HG02571 (cell line): ENCODE results near the gene EXD1.
A peak's percentile ranks its signal among the peaks of the same experiment; 100 is the strongest.

Experiments
- ATAC-seq: cut with Tn5 transposase; IDR thresholded peaks from one replicate; pipeline ENCODE4 v1.9.1; 2021; ENCODE audit warnings: mild to moderate bottlenecking, moderate library complexity; ENCODE audit not compliant: unreplicated experiment

Gene EXD1

GRCh38 chr15:41231422-41232226 is 1.1 kb upstream of the EXD1 start:
- ATAC-seq, result peak; percentile 39

- ATAC-seq, result no peak
Measured at GRCh38 chr15:41230345-41230649, 260 bp downstream of the EXD1 start.

GRCh38 chr15:41219381-41219780 is 11.2 kb downstream of the EXD1 start:
- ATAC-seq, result no peak

GRCh38 chr15:41218851-41219250 is 11.7 kb downstream of the EXD1 start:
- ATAC-seq, result no peak

GRCh38 chr15:41215708-41216107 is 14.8 kb downstream of the EXD1 start:
- ATAC-seq, result no peak

GRCh38 chr15:41207687-41208448 is 22.7 kb downstream of the EXD1 start:
- ATAC-seq, result no peak

- ATAC-seq, result no peak
Measured at GRCh38 chr15:41205315-41205714, 25.2 kb downstream of the EXD1 start.

GRCh38 chr15:41203395-41203794 is 27.2 kb downstream of the EXD1 start:
- ATAC-seq, result no peak

- no peak for ATAC-seq
Measured at GRCh38 chr15:41199470-41199869, 31.1 kb downstream of the EXD1 start.

- ATAC-seq, result no peak
Measured at GRCh38 chr15:41194444-41194843, 36.1 kb downstream of the EXD1 start.

GRCh38 chr15:41183581-41183980 is 47.0 kb downstream of the EXD1 start:
- ATAC-seq, result no peak

- no peak for ATAC-seq
Measured at GRCh38 chr15:41182266-41182665, 48.3 kb downstream of the EXD1 start.

GRCh38 chr15:41180206-41180789 is 50.3 kb downstream of the EXD1 start:
- ATAC-seq, result no peak

- ATAC-seq, result no peak
Measured at GRCh38 chr15:41169781-41170180, 60.8 kb downstream of the EXD1 start.

GRCh38 chr15:41169086-41169485 is 61.5 kb downstream of the EXD1 start:
- ATAC-seq, result no peak

GRCh38 chr15:41161736-41162135 is 68.8 kb downstream of the EXD1 start:
- no peak for ATAC-seq

- no peak for ATAC-seq
Measured at GRCh38 chr15:41161336-41161735, 69.2 kb downstream of the EXD1 start.

GRCh38 chr15:41160639-41161315 is 69.8 kb downstream of the EXD1 start:
- no peak for ATAC-seq

- ATAC-seq, result no peak
Measured at GRCh38 chr15:41154412-41154811, 76.1 kb downstream of the EXD1 start.

GRCh38 chr15:41153733-41154132 is 76.8 kb downstream of the EXD1 start:
- no peak for ATAC-seq

- no peak for ATAC-seq
Measured at GRCh38 chr15:41151451-41152005, 79.0 kb downstream of the EXD1 start.
